Effector CD8-positive, alpha-beta T cell (primary cell): Measurements from ENCODE around the gene KLHL13.

Experiments
- DNase-seq: peaks from one replicate; lab custom pipeline; 2025; lab: John Stamatoyannopoulos, UW

KLHL13 gene

GRCh38 chrX:117851025-117851424, 265.6 kb downstream of the KLHL13 start:
- no peak for DNase-seq
